ENCODE results near the gene ATP12A.

The ATP12A gene

DNA sequence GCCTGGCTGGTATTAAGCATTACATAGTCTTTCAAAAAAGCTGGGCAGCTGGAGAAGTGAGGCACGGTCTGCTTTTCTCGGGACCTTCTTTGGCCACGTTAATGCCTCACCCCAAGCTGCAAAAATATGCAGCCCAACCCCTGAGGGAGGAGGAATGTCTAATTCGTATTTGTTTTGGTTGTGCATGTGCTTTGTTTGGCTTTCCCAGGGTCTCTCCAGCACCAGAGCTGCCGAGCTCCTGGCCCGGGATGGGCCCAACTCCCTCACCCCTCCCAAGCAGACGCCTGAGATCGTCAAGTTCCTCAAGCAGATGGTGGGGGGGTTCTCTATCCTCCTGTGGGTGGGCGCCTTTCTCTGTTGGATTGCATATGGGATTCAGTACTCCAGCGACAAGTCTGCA is 7.9 kb downstream of the ATP12A start:
- DNase-seq (ENCODE audit: low spot score): no peak

DNA sequence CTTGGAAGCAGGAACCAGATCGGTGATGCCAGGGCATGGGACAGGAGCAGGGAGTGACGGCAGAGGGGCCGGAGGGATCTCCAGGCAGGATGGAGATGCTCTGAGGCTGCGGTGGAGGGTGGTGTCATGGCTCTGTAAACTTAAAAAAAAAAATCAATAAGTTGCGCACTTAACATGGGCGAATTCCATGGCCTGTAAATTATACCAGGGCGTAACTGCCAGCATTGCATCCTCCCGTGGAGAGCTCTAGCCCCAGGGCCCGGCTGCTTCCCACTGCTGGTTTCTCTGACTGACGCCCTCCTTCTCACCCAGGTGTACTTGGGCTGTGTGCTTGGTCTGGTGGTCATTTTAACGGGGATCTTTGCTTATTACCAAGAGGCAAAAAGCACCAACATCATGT is 8.7 kb downstream of the ATP12A start:
- DNase-seq (ENCODE audit: low spot score): no peak

DNA sequence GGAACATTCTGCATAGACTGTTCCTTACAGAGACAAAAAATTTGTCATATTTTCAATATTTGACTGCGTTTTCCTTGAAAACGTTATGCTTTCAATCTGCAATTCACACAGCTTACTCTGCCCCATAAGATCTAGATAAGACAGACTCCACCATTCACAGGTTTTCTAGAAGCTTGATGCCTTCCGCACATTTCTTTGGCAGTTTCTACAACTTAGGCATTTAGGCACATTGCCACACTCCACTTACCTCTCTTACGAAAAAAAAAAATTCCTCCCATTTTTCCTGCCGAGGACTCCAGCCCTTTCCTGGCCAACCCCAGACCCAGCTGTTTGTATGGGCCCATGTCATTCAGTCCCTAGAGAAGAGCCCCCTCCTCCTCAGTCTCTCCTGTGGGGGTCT is 11.2 kb downstream of the ATP12A start:
- DNase-seq (ENCODE audit: low spot score): no peak

DNA sequence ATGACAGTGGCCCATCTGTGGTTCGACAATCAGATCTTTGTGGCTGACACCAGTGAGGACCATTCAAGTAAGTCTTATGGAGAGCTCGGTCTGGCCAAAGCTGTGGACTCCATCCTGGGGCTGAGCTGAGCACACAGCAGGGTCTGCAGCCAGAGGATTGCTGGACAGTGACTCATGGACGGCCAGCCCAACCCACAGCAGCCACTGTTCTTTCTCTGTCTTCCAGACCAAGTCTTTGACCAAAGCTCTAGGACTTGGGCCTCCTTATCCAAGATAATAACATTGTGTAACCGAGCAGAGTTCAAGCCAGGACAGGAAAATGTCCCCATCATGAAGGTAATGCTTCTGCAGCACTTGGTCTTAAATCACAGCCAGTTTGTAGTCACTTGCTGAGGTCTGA is 12.4 kb downstream of the ATP12A start:
- no peak for DNase-seq (ENCODE audit: low spot score)

DNA sequence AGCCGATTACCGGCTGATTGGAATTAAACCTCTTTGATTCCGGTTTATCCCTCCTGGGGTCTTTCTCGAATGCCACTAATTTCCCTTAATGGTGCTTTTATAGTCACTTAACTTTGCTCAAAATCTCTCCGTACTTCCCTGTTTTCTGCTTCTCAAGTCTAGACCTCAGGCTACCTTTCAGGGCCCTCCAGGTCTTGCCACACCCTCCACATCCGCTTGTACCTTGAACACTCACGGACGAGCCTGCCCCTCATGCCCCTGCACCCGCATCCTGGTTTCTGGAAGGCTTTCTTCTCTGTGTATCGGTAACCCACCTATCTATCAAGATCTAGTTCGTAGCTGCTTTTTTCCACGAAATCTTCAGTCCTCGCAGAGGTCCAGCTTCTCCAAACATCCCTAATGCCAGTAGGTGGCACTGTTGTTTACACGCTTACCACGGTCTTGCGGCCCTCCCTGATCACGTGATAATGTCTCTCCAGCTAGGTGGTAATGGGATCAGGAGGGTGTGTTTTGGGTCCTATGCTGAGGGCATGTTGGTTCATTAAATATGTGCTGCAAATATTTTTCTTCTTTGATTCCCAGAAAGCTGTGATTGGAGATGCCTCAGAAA is 13.8 kb downstream of the ATP12A start:
- DNase-seq (ENCODE audit: low spot score): peak; percentile 51

DNA sequence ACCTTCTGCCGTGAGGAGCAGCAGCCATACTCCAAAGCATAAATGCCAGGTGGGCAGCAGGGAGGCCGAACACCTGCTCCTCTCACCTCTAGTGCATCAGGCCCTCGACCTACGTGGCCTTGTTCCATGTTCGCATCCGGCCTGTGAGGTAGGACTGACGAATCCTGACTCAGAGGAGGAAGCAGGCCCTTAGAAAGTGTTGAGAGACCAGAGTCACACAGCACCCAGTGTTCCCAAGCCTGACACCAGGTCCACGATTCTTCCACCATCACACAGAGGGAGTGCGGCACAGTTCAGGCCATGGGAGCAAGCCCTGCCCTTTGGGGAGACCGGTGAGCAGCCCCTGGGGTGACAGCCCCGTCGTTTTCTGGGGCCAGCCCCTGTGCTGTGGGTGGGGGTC is 14.7 kb downstream of the ATP12A start:
- DNase-seq (ENCODE audit: low spot score): no peak

DNA sequence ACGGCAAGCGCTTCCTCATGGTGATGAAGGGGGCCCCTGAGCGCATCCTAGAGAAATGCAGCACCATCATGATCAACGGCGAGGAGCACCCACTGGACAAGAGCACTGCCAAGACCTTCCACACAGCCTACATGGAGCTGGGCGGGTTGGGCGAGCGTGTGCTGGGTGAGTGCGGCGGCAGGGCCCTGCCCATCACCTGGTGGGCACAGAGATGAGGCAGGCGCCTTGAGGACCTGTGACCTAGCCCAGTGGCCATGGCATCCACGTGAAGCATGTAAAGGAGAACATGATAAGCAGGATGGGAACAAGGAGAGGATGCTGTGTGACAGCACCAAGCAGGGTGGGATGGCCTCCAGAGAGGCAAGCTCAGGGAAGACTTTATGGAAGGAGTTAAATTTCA is 18.5 kb downstream of the ATP12A start:
- no peak for DNase-seq (ENCODE audit: low spot score)

DNA sequence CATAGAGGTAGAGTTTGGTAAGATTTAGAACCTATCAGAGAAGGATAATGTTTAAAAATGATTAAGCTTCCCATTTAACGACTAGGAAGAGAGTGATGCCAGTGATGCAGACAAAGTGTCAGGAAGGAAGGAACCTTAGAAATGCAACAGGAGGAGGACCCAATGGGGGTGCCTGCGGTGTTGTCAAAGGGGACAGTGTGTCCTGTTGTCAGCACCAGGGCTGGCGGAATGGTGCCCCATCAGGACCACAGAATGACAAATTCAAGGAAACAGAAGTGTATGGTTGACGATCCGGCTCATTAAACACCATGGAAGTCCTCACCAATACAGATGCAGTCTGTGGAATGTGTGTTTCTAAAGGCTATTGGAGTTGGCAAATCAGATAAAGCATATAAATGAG is 19.3 kb downstream of the ATP12A start:
- no peak for DNase-seq (ENCODE audit: low spot score)

DNA sequence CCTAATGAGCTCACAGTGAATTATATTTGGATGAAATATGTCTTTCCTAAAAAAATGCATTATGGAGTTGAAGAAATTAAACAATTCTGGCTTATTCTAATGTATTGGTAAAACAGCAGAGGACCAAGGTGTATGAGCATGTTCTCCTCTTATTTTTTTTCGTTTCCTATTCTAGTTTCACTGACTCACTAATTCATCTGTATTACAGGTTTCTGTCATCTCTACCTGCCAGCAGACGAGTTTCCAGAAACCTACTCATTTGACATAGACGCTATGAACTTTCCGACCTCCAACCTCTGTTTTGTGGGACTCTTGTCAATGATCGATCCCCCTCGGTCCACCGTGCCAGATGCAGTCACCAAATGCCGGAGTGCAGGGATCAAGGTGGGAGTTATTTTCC is 20.3 kb downstream of the ATP12A start:
- no peak for DNase-seq (ENCODE audit: low spot score)

DNA sequence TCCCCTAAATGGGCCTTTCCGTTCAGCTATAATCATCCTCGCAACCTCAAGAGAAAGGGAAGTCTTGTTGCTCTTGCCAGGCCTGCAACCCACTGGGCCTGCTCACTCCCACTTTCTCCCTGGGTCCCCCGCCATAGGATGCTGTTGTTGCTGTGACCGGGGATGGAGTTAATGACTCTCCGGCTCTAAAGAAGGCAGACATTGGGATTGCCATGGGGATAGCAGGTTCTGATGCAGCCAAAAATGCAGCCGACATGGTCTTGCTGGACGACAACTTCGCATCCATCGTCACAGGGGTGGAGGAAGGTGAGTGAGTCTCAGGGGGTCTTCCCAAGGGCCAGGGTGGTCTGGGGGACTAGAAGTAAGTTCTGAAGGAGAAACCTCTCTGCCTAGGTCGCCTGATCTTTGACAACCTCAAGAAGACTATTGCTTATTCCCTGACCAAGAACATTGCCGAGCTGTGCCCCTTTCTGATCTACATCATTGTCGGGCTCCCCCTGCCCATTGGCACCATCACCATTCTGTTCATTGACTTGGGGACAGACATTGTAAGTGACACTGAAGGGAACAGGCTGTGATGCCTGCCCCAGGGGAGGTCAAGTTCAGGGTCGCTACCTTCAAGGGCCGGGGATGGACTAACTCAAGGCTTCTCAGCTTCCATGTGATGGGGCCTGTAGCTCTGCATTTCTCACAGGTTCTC is 26.8 kb downstream of the ATP12A start:
- DNase-seq (ENCODE audit: low spot score): no peak

DNA sequence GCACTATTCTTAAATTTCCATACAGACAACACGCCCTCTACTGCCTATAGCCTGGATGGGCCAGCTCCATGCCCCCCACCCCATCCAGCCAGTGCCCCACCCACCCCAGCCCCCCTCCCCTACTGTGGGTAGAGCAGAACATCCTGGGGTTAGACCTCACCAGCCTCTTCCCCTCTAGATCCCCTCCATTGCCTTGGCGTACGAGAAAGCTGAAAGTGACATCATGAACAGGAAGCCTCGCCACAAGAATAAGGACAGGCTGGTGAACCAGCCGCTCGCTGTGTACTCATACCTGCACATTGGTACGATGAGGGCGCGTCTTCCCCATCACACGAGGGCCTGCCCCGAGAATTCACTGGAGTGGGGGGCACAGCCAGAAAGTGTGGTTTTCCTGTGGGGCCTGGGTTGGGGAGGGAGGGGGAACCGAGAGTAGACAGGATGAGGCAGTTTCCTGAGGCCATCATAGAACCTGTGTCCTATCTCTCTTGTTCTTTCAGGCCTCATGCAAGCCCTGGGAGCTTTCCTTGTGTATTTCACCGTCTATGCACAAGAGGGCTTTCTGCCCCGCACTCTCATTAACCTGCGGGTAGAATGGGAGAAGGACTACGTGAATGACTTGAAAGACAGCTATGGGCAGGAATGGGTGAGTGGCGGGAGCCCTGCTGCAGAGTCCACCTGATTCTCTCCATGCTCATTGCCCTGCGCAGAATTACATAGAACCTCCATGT is 29.1 kb downstream of the ATP12A start:
- DNase-seq (ENCODE audit: low spot score): no peak

DNA sequence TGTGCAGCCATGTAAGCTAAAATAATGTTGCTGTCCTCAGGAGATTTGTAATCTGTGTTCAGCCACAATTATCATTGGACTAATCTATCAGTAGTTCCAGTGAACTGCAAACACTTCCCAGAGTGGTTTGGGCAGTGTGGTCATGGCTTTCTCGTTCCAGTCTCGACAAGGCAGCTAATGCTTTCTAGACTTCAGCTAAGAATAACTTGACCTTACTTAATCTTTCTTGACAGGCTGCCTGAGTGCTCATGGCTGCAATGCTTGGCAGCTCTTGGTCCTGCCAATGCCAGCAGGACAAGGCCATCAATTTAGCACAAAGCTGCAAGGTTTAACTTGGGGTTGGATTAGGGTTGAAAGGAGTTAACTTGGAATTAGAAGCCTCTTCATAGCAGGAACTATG is 32.8 kb downstream of the ATP12A start:
- DNase-seq (ENCODE audit: low spot score): no peak

DNA sequence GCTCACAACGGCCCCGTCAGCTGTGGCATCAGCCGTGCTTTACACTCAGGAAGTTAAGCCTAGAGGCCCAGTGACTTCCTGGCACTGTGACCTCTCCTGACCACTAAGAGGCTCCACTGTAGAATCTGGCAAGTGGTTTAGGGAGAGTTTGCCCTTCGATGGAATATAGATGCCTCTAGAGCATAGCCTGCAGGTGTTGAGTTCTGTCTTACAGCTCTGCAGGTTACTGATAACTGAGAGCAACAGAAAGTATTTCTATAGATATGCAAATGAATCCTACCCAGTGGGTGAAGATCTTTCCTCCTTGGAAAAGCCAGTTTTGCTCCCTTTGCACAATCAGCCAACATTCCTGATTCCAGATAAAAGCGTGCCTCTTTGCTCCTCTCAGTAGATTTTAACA is 35.8 kb downstream of the ATP12A start:
- no peak for DNase-seq (ENCODE audit: low spot score)

DNA sequence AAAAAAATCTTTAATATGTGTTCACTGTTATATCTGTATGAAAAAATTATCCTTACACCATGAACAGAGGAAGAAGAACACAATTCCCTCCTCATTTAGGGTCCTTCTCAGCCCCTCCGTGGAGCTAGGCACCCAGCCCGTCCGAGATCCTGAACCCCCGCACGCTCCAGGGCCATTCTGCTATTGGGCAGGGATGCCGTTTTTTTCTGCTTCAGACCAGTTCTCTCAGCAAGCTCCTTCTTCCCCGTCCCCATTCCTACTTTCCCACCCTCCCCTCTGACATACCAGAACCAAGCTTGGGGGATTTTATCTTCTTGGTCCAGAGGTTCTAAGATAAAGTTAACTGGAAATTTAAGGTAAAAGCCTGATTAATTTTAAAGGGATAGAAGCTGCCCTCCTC is 36.2 kb downstream of the ATP12A start:
- DNase-seq (ENCODE audit: low spot score): no peak

DNA sequence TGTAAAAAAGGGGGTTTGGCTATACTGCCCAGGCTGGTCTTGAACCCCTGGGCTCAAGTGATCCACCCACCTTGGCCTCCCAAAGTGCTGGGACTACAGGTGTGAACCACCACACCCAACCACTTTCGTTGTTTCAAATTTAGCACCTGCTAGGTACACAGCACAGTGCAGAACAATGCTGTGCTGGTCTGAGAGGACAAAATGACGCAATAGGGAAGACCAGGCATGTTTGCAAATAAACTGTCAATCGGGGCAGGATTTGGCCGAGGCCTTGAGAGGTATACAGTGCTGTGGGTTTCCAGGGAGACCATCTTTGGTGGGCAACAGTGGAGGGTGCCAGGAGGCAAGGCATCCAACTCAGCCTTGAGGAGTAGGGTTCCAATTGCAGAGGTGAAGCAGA is 37.0 kb downstream of the ATP12A start:
- DNase-seq (ENCODE audit: low spot score): no peak

DNA sequence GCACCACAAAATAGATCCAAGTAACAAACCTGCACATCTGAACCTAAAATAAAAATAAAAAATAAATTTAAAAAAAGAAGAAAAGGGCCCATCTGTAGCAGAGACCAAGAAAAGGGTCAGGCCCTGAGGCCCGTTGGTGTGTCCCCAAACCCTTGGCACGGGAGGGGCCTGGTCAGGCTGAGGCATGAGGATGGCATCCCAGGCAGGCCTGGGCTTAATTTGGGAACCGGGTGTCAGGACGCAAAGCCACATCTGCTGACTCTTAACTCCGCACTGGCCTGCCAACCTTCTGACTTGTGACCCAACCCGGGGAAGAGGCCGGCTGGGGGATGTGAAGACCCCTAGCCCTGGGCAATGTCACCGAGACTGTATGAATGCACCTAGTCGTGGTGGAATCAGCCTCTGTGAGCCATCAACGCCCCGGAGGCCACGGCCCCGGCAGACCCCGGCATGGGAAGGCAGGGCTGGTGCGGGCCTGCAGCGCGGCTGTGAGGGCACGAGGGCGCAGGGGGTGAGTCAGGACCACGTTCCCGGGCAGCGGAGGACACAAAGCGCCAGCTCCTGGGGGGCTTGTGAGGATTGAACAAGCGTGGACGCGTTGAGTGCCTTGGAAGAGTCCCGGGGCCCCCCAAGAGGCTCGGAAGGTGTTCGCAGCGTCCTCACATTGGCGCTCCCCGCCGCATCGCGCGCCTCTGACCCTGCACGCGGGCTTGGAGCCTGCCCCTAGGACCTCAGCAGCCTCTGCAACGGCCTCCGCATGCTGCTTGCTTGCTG is 38.2 kb downstream of the ATP12A start:
- no peak for DNase-seq (ENCODE audit: low spot score)

DNA sequence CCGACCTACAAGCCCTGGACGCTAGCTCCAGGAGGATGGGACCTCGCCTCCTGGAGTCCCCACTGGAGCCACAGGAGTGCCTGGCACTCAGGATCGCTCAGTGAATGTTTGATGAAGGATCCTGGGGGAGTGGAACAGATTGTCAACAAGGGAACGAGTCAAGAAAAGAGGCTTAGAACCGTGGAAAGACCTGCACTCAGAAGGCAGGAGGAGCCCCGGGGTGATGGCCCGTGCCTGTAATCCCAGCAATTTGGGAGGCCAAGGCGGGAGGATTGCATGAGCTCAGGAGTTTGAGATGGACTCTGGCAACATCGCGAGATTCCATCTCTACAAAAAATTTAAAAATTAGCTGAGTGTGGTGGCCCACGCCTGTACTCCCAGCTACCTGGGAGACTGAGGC is 38.9 kb downstream of the ATP12A start:
- DNase-seq (ENCODE audit: low spot score): no peak

DNA sequence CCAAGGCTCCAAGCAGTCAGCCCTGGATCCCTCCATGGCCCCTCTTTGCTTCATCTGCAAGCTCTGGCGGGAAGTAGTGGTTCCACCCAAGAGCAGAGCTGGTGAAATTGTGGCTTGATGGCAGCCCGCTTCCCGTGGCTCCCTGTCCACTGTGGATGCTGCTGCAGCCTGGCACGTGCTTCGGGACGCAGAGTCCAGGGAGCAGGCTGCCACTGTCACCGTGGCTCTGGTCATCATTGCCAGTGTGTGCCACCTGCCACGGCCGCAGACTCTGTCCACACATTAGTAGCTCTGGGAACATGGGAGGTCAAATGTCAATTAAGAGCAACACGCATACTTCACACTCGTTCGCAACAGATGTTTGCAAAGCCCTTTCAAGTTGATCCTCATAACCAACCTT is 43.0 kb downstream of the ATP12A start:
- no peak for DNase-seq (ENCODE audit: low spot score)

DNA sequence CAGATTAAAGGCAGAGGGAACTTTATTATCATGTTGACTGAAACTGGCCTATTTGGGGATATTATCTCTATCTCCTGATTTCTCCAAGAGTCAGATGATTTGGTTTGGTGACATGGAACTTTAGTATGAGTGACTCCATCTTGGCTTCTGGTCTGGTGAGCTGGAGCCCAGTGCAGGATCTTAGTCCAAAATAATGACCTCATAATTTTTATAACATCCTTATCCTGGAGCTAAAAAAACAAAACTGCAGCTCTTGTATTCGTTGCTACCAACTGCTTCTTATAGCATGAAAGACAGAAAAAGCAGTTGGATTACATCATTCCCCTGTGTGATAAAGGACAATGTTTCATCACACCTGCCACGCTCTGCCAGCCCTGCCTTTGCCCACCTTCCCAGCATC is 44.5 kb downstream of the ATP12A start:
- DNase-seq (ENCODE audit: low spot score): no peak

DNA sequence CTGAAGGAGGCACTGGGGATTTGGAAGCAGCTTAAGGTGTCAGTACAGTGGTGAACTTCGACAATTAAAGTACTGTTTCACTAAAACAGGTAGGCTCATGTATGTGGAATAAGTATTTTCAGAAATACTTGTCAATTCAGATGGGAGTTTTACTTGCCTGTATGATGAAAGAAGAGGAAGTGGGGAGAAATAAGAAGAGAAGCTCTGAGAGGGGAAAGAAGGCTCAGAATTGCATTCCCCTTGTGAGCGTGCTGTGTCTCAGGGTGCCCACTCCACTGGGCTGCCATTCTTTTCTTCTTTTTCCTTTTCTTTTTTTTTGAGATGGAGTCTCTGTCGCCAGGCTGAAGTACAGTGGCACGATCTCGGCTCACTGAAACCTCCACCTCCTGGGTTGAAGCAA is 45.2 kb downstream of the ATP12A start:
- no peak for DNase-seq (ENCODE audit: low spot score)

DNA sequence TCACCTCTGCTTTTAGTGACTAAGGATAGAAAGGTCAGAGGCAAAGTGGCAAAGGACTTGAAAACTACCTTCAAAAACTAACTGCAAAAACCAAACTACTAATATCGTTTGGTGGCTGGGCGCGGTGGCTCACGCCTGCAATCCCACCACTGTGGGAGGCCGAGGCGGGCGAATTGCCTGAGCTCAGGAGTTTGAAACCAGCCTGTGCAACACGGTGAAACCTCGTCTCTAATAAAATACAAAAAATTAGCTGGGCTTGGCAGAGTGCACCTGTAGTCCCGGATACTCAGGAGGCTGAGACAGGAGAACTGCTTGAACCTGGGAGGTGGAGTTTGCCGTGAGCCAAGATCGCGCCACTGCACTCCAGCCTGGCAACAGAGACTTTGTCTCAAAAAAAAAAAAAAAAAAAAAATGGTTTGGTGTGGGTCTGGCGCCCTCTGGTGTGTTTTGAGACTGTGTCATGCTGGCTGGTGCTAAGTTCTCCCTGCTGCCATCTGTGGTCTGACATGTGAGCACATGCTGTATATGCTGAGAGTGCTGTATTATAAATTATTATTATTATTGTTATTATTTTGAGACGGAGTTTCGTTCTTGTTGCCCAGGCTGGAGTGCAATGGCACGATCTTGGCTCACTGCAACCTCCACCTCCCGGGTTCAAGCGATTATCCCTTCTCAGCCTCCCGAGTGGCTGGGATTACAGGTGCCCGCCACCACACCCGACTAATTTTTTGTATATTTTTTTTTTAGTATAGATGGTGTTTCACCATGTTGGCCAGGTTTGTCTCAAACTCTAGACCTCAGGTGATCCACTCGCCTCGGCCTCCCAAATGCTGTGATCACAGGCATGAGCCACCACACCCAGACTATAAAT is 47.8 kb downstream of the ATP12A start:
- DNase-seq (ENCODE audit: low spot score): peak; percentile 72
